ENCODE results near the gene IFNA4.
"Not testable (repeated sequence)": the region's sequence is repeated elsewhere in the genome, so short reads cannot be mapped to it uniquely, and the experiment has no call there.

Gene IFNA4

DNA sequence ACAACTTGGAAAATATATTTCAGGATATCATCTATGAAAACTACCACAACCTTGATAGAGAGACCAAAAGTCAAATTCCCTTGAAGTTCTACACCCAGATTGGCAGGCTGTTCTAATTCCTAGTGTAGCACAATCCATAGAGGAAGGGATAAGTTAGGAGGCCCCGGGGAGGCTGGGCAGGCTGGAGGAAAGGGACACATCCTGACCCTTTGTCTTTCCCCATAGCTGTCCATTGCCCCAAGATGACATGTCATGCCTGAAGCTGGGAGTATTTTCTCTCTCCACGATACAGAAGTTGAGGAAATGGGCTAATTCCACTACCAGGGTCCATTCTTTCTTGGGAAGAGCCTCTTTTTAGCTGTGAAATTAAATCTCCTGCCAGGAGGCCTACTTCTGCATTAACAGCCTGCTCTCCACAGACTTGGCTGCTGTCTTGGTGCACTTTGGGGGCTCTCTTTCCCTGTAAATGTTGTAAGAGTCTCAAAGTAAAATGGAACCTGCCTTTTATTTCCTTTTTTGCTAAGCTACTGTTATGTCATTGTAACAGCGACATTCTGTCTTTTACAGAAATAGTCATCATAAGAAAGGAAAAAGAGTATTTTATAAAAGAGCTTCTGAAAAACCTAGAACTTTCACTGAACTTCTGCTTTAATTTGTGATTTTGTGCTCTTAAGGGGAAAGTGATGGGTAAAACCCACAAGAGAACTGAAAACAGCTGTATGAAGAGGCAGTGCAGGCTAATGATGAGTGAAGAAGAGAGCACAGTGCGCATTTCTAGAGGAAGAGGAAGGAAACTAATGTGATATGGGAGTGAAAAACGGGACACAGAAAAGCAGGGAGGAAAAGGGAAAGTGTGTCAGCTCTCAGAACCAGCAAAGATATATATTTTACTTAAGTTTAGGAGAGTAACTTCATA is 26.3 kb upstream of the IFNA4 start:
- TF ChIP-seq, protein P1, sequence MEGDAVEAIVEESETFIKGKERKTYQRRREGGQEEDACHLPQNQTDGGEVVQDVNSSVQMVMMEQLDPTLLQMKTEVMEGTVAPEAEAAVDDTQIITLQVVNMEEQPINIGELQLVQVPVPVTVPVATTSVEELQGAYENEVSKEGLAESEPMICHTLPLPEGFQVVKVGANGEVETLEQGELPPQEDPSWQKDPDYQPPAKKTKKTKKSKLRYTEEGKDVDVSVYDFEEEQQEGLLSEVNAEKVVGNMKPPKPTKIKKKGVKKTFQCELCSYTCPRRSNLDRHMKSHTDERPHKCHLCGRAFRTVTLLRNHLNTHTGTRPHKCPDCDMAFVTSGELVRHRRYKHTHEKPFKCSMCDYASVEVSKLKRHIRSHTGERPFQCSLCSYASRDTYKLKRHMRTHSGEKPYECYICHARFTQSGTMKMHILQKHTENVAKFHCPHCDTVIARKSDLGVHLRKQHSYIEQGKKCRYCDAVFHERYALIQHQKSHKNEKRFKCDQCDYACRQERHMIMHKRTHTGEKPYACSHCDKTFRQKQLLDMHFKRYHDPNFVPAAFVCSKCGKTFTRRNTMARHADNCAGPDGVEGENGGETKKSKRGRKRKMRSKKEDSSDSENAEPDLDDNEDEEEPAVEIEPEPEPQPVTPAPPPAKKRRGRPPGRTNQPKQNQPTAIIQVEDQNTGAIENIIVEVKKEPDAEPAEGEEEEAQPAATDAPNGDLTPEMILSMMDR (IDR thresholded peaks at IDR 0.05; ENCODE audit: low read depth, low read length), result peak; percentile 84
- H3K4me3 ChIP-seq (ENCODE audit: low read depth, low read length), result not testable (repeated sequence)
- DNase-seq (ENCODE audit: low read depth), result peak; percentile 65

DNA sequence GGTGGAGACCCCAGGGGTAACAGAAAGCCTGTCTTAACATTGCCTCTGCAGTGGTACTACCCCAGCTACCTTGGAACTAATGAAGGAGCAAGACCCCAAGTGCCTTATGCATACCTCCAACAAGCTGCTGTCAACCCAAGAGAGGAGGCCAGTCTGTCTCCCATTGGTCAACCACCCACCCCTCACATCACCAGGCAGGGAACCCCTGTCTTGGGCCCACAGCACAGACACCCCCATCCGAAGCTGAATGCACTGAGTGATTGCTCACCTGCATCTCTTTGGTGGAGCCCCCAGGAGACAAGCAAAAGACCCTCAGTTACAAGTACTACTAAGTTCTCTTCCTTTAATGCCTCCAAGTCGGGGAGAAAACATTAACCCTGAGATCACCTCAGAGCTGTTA is 24.8 kb upstream of the IFNA4 start:
- H3K4me3 ChIP-seq (ENCODE audit: low read depth, low read length); DNase-seq (ENCODE audit: low read depth): not testable (repeated sequence)

DNA sequence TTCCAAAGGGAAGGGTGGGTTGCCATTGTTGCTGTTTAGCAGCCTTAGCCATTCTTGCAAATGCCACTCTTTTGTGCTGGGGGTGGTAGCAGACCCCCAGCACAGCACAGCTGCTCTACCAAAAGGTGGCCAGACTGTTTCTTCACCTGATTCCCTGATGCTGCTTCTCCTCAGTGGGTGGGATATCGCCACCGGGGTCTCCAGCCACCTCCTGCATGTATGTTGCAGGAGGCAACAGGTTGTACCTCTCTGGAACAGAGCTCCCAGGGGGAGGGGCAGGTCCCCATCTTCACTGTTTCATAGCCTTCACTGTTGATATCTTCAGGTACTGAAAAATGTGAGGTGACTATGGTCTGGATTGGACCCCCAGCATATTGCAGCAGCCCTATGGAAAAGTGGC is 23.4 kb upstream of the IFNA4 start:
- DNase-seq (ENCODE audit: low read depth); H3K4me3 ChIP-seq (ENCODE audit: low read depth, low read length): not testable (repeated sequence)

DNA sequence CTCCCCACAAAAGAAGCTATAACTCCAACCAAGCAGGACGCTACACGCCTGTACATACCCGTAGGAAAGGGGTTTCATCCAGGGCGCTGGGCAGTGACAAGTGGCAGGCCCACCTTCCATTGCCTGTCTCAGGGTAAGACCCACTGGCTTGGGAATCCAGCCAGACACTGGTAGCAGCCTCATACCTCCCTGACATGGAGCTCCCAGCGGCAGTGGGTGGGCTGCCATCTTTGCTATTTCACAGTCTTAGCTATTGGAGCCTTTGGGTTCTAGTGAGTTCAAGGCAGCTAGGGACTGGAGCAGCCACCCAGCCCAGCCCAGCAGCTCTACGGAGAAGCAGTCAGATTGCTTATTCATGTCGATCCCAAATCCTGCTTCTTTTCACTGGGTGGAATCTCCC is 22.9 kb upstream of the IFNA4 start:
- no peak overlapping the region for H3K4me3 ChIP-seq (ENCODE audit: low read depth, low read length)
- DNase-seq (ENCODE audit: low read depth), result no peak
- TF ChIP-seq, protein P2, sequence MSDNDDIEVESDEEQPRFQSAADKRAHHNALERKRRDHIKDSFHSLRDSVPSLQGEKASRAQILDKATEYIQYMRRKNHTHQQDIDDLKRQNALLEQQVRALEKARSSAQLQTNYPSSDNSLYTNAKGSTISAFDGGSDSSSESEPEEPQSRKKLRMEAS (IDR thresholded peaks at IDR 0.05; ENCODE audit: low read depth, low read length), result no peak
- TF ChIP-seq, protein P1 (IDR thresholded peaks at IDR 0.05; ENCODE audit: low read depth, low read length), result no peak
- TF ChIP-seq POLR2A (IDR thresholded peaks at IDR 0.05; ENCODE audit: extremely low read depth, insufficient read length) (no peak), MYC (IDR thresholded peaks at IDR 0.05; ENCODE audit: low read depth, low read length) (no peak)

DNA sequence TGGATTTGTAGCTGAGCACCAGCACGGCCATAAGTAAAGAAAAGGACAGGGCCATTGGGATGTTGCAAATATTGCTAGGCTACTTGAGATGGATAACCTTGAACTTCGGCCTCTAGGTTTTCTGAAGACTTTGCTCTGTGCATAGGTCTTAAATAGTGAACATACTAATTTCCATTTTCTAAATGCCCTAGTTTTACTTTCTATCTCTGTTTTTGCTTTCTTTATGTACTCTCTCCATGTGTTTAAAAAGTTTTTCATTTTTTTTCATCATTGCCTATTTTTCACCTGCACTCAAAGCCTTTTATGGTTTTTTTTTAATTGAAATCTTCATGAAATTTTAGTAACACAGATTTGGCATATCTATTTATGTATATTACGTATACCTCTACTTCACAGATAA is 19.7 kb upstream of the IFNA4 start, which contains the start of gene IFNA10:
Gene IFNA10 (minus strand): TSS at position 101 of the 400 bp plus-strand sequence. CDS start 46 bp downstream, at position 55.
- not testable (repeated sequence) for H3K4me3 ChIP-seq (ENCODE audit: low read depth, low read length); DNase-seq (ENCODE audit: low read depth)

DNA sequence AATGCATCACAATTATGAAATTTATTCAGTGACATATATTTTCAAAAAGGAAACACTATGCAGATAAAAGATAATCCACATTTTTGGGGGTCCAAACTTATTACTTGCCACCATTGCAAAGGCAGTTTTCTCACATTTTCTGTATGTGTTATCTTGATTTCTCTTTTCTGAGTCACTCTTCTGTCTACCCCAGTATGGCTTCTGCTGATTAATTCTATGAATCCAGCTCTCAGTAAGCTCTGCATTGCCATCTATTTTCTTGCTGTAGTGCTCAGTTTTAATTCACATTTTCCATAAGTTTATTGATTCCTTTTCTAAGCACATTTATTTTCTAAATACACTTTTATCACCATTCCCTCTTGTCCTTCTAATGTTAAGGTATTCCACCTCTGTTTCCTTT is 17.8 kb upstream of the IFNA4 start:
- DNase-seq (ENCODE audit: low read depth), result no peak
- H3K4me3 ChIP-seq (ENCODE audit: low read depth, low read length), result no peak overlapping the region
- TF ChIP-seq MYC (IDR thresholded peaks at IDR 0.05; ENCODE audit: low read depth, low read length) (no peak), POLR2A (IDR thresholded peaks at IDR 0.05; ENCODE audit: extremely low read depth, insufficient read length) (no peak)
- TF ChIP-seq, protein P1 (IDR thresholded peaks at IDR 0.05; ENCODE audit: low read depth, low read length), result no peak
- TF ChIP-seq, protein P2 (IDR thresholded peaks at IDR 0.05; ENCODE audit: low read depth, low read length), result no peak

DNA sequence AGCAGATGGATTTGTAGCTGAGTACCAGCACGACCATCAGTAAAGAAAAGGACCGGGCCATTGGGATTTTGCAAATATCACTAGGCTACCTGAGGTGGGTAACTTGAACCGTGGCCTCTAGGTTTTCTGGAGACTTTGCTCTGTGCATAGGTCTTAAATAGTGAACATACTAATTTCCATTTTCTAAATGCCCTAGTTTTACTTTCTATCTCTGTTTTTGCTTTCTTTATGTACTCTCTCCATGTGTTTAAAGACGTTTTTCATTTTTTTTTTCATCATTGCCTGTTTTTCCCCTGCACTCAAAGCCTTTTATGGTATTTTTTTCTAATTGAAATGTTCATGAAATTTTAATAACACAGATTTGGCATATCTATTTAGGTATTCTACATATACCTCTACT is 14.7 kb upstream of the IFNA4 start, which contains the start of gene IFNA7:
Gene IFNA7 (minus strand): TSS at position 101 of the 400 bp plus-strand sequence. CDS start 40 bp downstream, at position 61.
- not testable (repeated sequence) for DNase-seq (ENCODE audit: low read depth); H3K4me3 ChIP-seq (ENCODE audit: low read depth, low read length)

DNA sequence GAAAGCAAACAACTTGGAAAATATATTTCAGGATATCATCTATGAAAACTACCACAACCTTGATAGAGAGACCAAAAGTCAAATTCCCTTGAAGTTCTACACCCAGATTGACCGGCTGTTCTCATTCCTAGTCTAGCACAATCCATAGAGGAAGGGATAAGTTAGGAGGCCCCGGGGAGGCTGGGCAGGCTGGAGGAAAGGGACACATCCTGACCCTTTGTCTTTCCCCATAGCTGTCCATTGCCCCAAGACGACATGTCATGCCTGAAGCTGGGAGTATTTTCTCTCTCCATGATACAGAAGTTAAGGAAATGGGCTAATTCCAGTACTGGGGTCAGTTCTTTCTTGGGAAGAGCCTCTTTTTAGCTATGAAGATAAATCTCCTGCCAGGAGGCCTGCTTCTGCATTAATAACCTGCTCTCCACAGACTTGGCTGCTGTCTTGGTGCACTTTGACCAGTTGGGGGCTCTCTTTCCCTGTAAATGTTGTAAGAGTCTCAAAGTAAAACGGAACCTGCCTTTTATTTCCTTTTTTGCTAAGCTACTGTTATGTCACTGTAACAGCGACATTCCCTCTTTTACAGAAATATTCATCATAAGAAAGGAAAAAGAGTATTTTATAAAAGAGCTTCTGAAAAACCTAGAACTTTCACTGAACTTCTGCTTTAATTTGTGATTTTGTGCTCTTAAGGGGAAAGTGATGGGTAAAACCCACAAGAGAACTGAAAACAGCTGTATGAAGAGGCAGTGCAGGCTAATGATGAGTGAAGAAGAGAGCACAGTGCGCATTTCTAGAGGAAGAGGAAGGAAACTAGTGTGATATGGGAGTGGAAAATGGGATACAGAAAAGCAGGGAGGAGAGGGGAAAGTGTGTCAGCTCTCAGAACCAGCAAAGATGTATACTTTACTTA is 7.7 kb upstream of the IFNA4 start:
- TF ChIP-seq, protein P1 (IDR thresholded peaks at IDR 0.05; ENCODE audit: low read depth, low read length), result peak; percentile 85
- H3K4me3 ChIP-seq (ENCODE audit: low read depth, low read length), result not testable (repeated sequence)
- peak; percentile 65 for DNase-seq (ENCODE audit: low read depth)

Measured in NB4 (cell line).